ENCODE data around the gene FAM193A. TPM values are rescaled to one million over a fixed set of nuclear protein-coding genes. Genes with fewer than 3 reads are reported as not detected.
"Not testable (repeated sequence)": the region's sequence is repeated elsewhere in the genome, so short reads cannot be mapped to it uniquely, and the experiment has no call there.

The FAM193A gene
- total RNA-seq, 1 donor from 2014 or later, result 14.5 TPM

DNA sequence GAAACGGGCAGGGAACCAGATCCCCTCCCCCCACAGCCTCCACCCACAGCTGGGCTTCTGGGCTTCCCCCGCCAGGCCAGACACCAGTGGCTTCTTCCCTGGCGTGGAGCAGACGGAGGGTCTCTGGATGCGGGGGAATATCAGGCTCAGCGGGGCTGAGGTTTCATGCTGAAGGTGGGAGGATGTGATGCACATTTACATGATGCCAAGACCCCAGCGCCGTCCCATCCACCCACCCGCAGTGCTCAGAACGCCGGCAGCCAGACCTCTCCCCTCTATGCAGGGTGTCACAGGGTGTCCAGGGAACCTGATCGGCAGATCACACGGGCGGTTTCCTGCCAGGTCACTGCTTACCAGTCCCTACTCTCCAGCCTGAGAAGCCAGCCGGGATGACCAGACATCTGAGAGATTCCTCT lies 232.5 kb downstream of the FAM193A start:
- DNase-seq, result no peak
- ATAC-seq (ENCODE audit: poor library complexity), result no peak
- intact Hi-C loops (cut with DNase I), result loop anchor here (10.0 kb wide), 2 partner anchors 76 to 166 kb away; partner anchors contain the start of gene ADD1

DNA sequence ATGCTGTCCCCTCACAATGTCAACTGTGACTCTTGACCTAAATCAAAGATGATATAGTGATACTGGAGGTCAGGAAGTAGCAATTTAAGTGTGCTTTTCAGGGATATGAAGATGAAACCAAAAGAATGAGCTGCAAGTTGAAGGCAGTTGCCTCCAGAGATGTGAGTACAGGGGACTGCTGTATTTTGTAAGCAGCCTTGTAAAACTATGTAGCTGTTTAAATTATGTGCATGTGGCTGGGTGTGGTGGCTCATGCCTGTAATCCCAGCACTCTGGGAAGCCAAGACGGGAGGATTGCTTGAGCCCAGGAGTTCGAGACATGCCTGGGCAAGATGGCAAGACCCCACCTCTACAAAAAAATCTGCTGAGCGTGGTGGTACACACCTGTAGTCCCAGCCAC lies 234.8 kb downstream of the FAM193A start:
- intact Hi-C loops (cut with DNase I), result no loop called here
- ATAC-seq (ENCODE audit: poor library complexity) (no peak), DNase-seq (no peak)

DNA sequence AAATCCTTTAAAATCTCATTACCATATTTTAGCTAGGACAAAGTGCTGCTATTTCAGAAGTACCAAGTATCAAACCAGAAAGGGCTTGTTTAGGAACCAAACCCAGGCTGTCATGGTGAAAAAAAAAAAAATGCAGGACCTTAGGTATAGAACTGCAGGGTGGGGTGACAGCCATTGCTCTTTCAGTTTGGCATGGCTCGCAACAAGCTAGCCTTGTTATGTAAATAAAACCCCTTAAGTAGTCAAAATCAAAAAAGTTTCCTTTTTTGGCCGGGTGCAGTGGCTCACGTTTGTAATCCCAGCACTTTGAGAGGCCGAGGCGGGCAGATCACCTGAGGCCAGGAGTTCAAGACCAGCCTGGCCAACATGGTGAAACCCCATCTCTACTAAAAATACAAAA lies 244.2 kb downstream of the FAM193A start:
- DNase-seq; intact Hi-C loops (cut with DNase I); ATAC-seq (ENCODE audit: poor library complexity): not testable (repeated sequence)

DNA sequence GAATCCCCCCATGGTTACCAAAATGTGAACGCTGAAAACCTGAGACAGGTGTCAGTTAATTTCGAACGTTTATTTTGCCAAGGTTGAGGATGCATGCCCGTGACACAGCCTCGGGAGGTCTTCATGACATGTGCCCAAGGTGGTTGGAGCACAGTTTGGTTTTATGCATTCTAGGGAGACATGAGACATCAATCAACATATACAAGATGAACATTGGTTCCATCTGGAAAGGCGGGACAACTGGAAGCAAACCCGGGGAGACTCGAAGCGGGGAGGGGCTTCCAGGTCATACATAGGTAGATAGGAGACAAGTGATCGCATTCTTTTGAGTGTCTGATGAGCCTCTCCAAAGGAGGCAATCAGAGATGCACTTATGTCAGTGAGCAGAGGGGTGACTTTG lies 245.5 kb downstream of the FAM193A start:
- intact Hi-C loops (cut with DNase I), result no loop called here
- ATAC-seq (ENCODE audit: poor library complexity) (no peak), DNase-seq (no peak)

Other genes starting within 250 kb of the FAM193A start
- 6.7 TPM for gene ZFYVE28, start 118.0 kb upstream of the FAM193A start, total RNA-seq
- gene CFAP99, start 117.7 kb upstream of the FAM193A start, total RNA-seq, result not detected
- 22.3 TPM for gene RNF4, start 67.5 kb upstream of the FAM193A start, total RNA-seq
- gene TNIP2, start 219.7 kb downstream of the FAM193A start, total RNA-seq, result 25.9 TPM

Data from Right ventricle myocardium superior (tissue), 1 donor.